NCI-H82 (cell line): ENCODE results near the gene C14orf119.

Experiments
- DNase-seq: peaks from one replicate; lab custom pipeline; 2025; lab: John Stamatoyannopoulos, UW

Gene C14orf119

DNA sequence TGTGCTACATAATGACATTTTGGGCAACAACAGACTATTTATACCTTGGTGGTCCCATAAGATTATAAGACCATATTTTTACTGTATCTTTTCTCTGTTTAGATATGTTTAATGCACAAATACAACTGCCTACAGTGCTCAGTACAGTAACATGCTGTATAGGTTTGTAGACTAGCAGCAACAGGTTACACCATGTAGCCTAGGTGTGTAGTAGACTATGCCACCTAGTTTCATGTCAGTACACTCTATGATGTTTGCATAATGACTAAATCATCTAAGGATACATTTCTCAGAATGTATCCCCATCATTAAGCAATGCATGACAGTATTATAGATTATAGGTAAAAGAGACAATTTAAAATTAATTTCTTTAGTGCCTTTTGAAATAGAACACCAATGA is 54.4 kb downstream of the C14orf119 start:
- DNase-seq, result no peak
